Neuronal stem cell (in vitro differentiated cells): Measurements from ENCODE around the gene PANX2.

Experiments used
- DNase-seq: peaks from one replicate; pipeline ENCODE4 v3.0.0-alpha.2; 2013; ENCODE audit warnings: low spot score
- H2AFZ ChIP-seq: one replicate; pipeline ENCODE4 v1.6.1; 2013; ENCODE audit warnings: mild to moderate bottlenecking, low read length, inconsistent platforms
- H2AK5ac ChIP-seq: 2 replicates; pipeline ENCODE4 v1.6.1; 2013; ENCODE audit warnings: low read depth, mild to moderate bottlenecking, inconsistent platforms, low read length, moderate library complexity, mixed read lengths
- H2BK120ac ChIP-seq: 2 replicates; pipeline ENCODE4 v1.6.1; 2013; ENCODE audit warnings: low read depth, mild to moderate bottlenecking, inconsistent platforms, low read length, moderate library complexity, mixed read lengths
- H2BK12ac ChIP-seq: one replicate; pipeline ENCODE4 v1.6.1; 2013; ENCODE audit warnings: low read length, inconsistent platforms
- H2BK15ac ChIP-seq: 2 replicates; pipeline ENCODE4 v1.6.1; 2013; ENCODE audit warnings: mild to moderate bottlenecking, low read length, inconsistent platforms, mixed read lengths
- H2BK5ac ChIP-seq: one replicate; pipeline ENCODE4 v1.6.1; 2013; ENCODE audit warnings: inconsistent platforms, mild to moderate bottlenecking, low read length, moderate library complexity
- H3K14ac ChIP-seq: one replicate; pipeline ENCODE4 v1.6.1; 2013; ENCODE audit warnings: low read length, inconsistent platforms
- H3K18ac ChIP-seq: 2 replicates; pipeline ENCODE4 v1.6.1; 2013; ENCODE audit warnings: low read length, inconsistent platforms
- H3K23ac ChIP-seq: 2 replicates; pipeline ENCODE4 v1.6.1; 2013; ENCODE audit warnings: low read depth, mild to moderate bottlenecking, mixed read lengths, low read length, inconsistent platforms; ENCODE audit not compliant: poor library complexity
- H3K27ac ChIP-seq: replicated peaks from 3 replicates; pipeline ENCODE4 v1.5.1; 2013; ENCODE audit warnings: low read length, inconsistent platforms
- H3K27me3 ChIP-seq, 3 experiments: 2 replicates each; pipeline ENCODE4 v1.6.1; 2013; ENCODE audit warnings: low read length in 3 of 3, mild to moderate bottlenecking in 2 of 3, inconsistent platforms in 1 of 3, low read depth in 1 of 3, mixed read lengths in 1 of 3, moderate library complexity in 1 of 3; ENCODE audit not compliant: control insufficient read depth in 3 of 3, insufficient read depth in 3 of 3
- H3K36me3 ChIP-seq, 2 donors: replicated peaks in 1 of 2; 2 replicates each; pipeline ENCODE4 v1.6.1; 2013; ENCODE audit warnings: low read length in 2 of 2; ENCODE audit not compliant: control insufficient read depth in 2 of 2, insufficient read depth in 2 of 2
- H3K4ac ChIP-seq: 2 replicates; pipeline ENCODE4 v1.6.1; 2013; ENCODE audit warnings: inconsistent platforms, mild to moderate bottlenecking, low read length, moderate library complexity
- H3K4me1 ChIP-seq, 2 donors: 1 replicate in 1 of 2; 2 replicates in 1 of 2; pipeline ENCODE4 v1.6.1; 2013; ENCODE audit warnings: low read length in 2 of 2, low read depth in 1 of 2; ENCODE audit not compliant: control insufficient read depth in 2 of 2, insufficient read depth in 1 of 2
- H3K4me2 ChIP-seq: one replicate; pipeline ENCODE4 v1.6.1; 2013; ENCODE audit warnings: mild to moderate bottlenecking, low read length, inconsistent platforms; ENCODE audit not compliant: insufficient read depth, poor library complexity, severe bottlenecking
- H3K4me3 ChIP-seq, 2 donors: 2 replicates each; pipeline ENCODE4 v1.5.1; 2013; ENCODE audit warnings: low read length in 2 of 2, mild to moderate bottlenecking in 2 of 2, inconsistent platforms in 1 of 2, moderate library complexity in 1 of 2
- H3K79me1 ChIP-seq: one replicate; pipeline ENCODE4 v1.6.1; 2013; ENCODE audit warnings: low read depth, mild to moderate bottlenecking, inconsistent platforms, low read length, moderate library complexity
- H3K9ac ChIP-seq: one replicate; pipeline ENCODE4 v1.6.1; 2013; ENCODE audit warnings: mild to moderate bottlenecking, low read depth, low read length, inconsistent platforms; ENCODE audit not compliant: poor library complexity
- H3K9me3 ChIP-seq, 2 donors: replicated peaks in 1 of 2; 2 replicates each; pipeline versions ENCODE3 to v1.6.1; 2013; ENCODE audit warnings: low read length in 2 of 2, mild to moderate bottlenecking in 2 of 2, inconsistent platforms in 1 of 2, low read depth in 1 of 2, mixed read lengths in 1 of 2, moderate library complexity in 1 of 2; ENCODE audit not compliant: control insufficient read depth in 2 of 2, insufficient read depth in 1 of 2
- H4K8ac ChIP-seq: one replicate; pipeline ENCODE4 v1.6.1; 2013; ENCODE audit warnings: low read depth, mild to moderate bottlenecking, inconsistent platforms, low read length, moderate library complexity
- H4K91ac ChIP-seq: one replicate; pipeline ENCODE4 v1.6.1; 2013; ENCODE audit warnings: low read length, low read depth, mild to moderate bottlenecking, inconsistent platforms; ENCODE audit not compliant: poor library complexity
- WGBS, 2 donors: extraction: QIAGEN DNeasy Blood & Tissue Kit; methylation state at CpG; one replicate each; pipeline ENCODE4 v1.1.7; 2013; ENCODE audit warnings: missing lambda C conversion rate in 2 of 2, mixed read lengths in 1 of 2; ENCODE audit not compliant: insufficient read length in 2 of 2, insufficient replicate concordance in 1 of 2; ENCODE audit errors: extremely low coverage in 2 of 2; 5-methylcytosine and 5-hydroxymethylcytosine counted together

The PANX2 gene

DNA sequence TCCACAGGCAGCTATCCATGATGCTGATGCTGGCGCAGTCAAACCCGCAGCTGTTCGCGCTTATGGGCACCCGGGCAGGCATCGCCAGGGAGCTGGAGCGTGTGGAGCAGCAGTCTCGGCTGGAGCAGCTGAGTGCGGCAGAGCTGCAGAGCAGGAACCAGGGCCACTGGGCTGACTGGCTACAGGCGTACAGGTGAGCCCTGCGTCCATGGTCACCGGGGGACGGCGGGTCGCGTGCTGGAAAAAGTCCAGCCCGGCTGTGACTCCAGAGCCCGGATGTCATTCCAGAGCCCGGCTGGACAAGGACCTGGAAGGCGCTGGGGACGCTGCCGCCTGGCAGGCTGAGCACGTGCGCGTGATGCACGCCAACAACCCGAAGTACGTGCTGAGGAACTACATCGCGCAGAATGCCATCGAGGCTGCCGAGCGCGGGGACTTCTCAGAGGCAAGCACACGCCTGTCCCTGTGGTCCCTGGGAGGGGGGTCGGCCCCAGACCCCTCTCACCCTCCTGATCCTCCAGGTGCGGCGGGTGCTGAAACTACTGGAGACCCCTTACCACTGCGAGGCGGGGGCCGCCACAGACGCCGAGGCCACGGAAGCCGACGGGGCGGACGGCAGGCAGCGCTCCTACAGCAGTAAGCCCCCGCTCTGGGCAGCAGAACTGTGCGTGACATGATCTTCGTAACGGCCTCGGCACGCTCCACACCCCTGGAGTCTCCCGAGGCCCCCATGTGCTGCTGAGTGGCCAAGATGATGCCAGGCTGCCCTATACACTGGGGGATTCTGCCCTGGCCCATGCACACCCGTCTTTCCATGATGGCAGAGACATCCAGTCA is 46.4 kb downstream of the PANX2 start:
- no peak overlapping the region for H2BK5ac ChIP-seq
- peak overlapping the region; percentile 31 for H3K23ac ChIP-seq
- DNase-seq = no peak
- no peak overlapping the region for H2AFZ ChIP-seq
- H2BK120ac ChIP-seq = no peak overlapping the region
- H3K4me1 ChIP-seq = no peaks in the 10 kb centered on the region
- peak overlapping the region; percentile 15 for H3K9ac ChIP-seq
- H3K18ac ChIP-seq = no peak overlapping the region
- H3K14ac ChIP-seq = no peak overlapping the region
- peaks cover 8% of the 10 kb centered on the region for H3K79me1 ChIP-seq
- no CpG with 5 or more reads among the region's 57 CpGs for WGBS, 2 donors
- no peak overlapping the region for H2AK5ac ChIP-seq
- no peak overlapping the region for H3K27ac ChIP-seq
- no peaks in the 10 kb centered on the region for H3K27me3 ChIP-seq
- H3K36me3 ChIP-seq = peaks cover 61 to 91% of the 10 kb centered on the region in 2 donors
- no peak overlapping the region for H2BK12ac ChIP-seq
- H4K91ac ChIP-seq = no peak overlapping the region
- no peak overlapping the region for H3K4me3 ChIP-seq
- H4K8ac ChIP-seq = peak overlapping the region; percentile 9
- H3K4ac ChIP-seq = no peak overlapping the region
- H3K9me3 ChIP-seq = no peaks in the 10 kb centered on the region
- no peak overlapping the region for H2BK15ac ChIP-seq
- no peak overlapping the region for H3K4me2 ChIP-seq

DNA sequence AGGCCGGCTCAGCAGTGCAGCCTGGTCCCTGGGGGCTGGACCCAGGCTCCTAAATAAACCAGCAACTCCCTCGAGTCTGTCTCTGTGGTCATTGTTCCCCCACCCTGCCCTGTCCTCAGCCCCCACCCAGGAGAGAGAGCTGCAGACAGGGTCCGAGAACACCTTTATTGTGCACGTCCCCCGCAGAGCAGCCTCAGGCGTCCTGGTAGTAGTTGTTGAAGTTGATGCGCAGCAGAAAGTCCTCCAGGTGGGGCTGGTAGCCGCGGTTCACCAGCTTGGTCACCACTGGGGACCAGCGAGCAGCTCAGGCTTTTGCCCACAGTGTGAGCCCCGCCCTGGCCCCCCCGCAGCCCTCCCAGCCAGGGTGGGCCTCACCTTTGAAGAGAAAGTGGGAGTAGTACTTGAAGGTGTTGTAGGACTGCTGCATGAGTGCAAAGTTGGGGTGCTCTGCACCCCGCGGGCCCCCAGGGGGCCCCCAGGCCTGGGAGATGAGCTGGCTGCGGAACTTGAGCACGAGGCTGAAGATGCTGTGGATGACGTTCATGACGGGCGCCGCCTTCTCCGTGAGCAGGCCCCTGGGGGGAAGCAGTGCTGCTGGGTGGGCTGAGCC is 47.1 kb downstream of the PANX2 start:
- no peak overlapping the region for H2AK5ac ChIP-seq
- H4K91ac ChIP-seq = no peak overlapping the region
- H2BK15ac ChIP-seq = no peak overlapping the region
- H3K4me2 ChIP-seq = no peak overlapping the region
- H3K14ac ChIP-seq = no peak overlapping the region
- no peak overlapping the region for H3K4me3 ChIP-seq
- H3K4ac ChIP-seq = no peak overlapping the region
- no peaks in the 10 kb centered on the region for H3K9me3 ChIP-seq
- no peak overlapping the region for H2AFZ ChIP-seq
- no peak for DNase-seq
- no peak overlapping the region for H4K8ac ChIP-seq
- H2BK12ac ChIP-seq = no peak overlapping the region
- no peak overlapping the region for H2BK5ac ChIP-seq
- no CpG with 5 or more reads among the region's 21 CpGs for WGBS, 2 donors
- peaks cover 63 to 91% of the 10 kb centered on the region in 2 donors for H3K36me3 ChIP-seq
- H3K27ac ChIP-seq = no peak overlapping the region
- H3K27me3 ChIP-seq = no peaks in the 10 kb centered on the region
- H3K4me1 ChIP-seq = no peaks in the 10 kb centered on the region
- no peak overlapping the region for H3K18ac ChIP-seq
- peaks cover 8% of the 10 kb centered on the region for H3K79me1 ChIP-seq
- peak overlapping the region; percentile 25 for H3K23ac ChIP-seq
- no peak overlapping the region for H2BK120ac ChIP-seq
- no peak overlapping the region for H3K9ac ChIP-seq

DNA sequence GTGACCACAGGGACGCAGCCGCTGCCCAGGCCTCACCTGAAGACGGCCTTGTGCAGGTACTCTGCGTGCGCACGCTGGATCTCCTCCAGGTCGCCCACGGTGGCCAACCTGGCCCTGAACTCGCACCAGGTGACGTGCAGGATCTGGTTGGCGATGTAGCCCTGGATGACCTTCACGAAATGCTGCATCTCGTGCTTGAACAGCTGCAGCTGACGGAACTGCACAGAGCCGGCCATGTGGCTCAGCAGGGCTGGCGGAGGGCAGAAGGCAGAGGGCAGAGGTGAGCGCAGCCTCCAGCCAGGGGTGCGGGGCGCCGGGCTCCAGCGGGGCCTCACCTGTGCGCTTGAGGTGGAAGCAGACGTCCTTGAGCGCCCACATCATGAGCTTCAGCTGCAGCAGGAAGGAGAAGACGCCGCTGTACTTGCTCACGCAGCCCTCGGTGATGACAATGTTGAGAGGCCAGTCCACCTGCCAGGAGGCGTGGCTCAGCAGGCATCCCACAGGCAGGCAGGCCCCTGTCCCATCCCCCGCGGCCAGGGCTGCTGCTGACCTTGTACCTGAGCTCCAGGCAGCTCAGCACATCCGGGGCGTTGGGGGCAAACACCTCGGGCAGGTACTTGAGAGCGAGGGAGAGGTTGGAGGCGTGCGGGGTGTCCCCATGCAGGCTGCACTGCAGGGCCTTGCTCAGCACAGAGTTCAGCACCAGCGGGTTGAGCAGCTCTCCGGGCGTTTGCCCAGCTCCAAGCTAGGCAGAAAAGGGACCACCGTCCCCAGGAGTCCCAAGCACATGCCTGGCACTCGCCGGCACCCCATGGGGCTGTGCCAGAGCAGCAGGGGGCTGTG is 47.8 kb downstream of the PANX2 start:
- Histone ChIP-seq H2BK12ac (no peak overlapping the region), H2BK120ac (no peak overlapping the region), H4K8ac (no peak overlapping the region), H3K27ac (no peak overlapping the region), H2BK15ac (no peak overlapping the region), H3K14ac (peak overlapping the region; percentile 38), H4K91ac (no peak overlapping the region), H3K27me3 (no peaks in the 10 kb centered on the region), H3K79me1 (peaks cover 8% of the 10 kb centered on the region), H3K9me3 (no peaks in the 10 kb centered on the region), H2BK5ac (no peak overlapping the region), H3K36me3 (peaks cover 64 to 91% of the 10 kb centered on the region in 2 donors), H3K4ac (no peak overlapping the region), H3K4me1 (no peaks in the 10 kb centered on the region), H3K9ac (no peak overlapping the region), H3K4me3 (no peak overlapping the region), H2AFZ (no peak overlapping the region), H3K23ac (peak overlapping the region; percentile 25), H3K4me2 (no peak overlapping the region), H2AK5ac (no peak overlapping the region), H3K18ac (peak overlapping the region; percentile 38)
- WGBS, 2 donors = no CpG with 5 or more reads among the region's 43 CpGs
- DNase-seq = no peak
